Chondrocyte (in vitro differentiated cells): Measurements from ENCODE around the gene LRBA. TPM values are rescaled to one million over a fixed set of nuclear protein-coding genes. Genes with fewer than 3 reads are reported as not detected.

Source experiments
- DNase-seq: peaks from one replicate; pipeline ENCODE4 v3.0.0; 2021; ENCODE audit warnings: mixed read lengths, low spot score
- H3K27ac Mint-ChIP-seq: one replicate; pipeline ENCODE4 v1.8.0; 2021; ENCODE audit warnings: mild to moderate bottlenecking, moderate library complexity, mixed read lengths; ENCODE audit not compliant: unreplicated experiment
- H3K27me3 Mint-ChIP-seq: 2 replicates; pipeline ENCODE4 v1.8.0; 2021; ENCODE audit warnings: low read depth, mixed read lengths
- H3K36me3 Mint-ChIP-seq: 2 replicates; pipeline ENCODE4 v1.8.0; 2021; ENCODE audit warnings: low read depth, mixed read lengths
- H3K4me1 Mint-ChIP-seq: 2 replicates; pipeline ENCODE4 v1.8.0; 2021; ENCODE audit warnings: low read depth, mild to moderate bottlenecking, mixed read lengths
- H3K4me3 Mint-ChIP-seq: one replicate; pipeline ENCODE4 v1.8.0; 2021; ENCODE audit warnings: mild to moderate bottlenecking, moderate library complexity, mixed read lengths; ENCODE audit not compliant: unreplicated experiment
- H3K9me3 Mint-ChIP-seq: 2 replicates; pipeline ENCODE4 v1.8.0; 2021; ENCODE audit warnings: low read depth, mixed read lengths
- total RNA-seq: library from RNA; stranded (reverse); gene quantifications from 3 replicates; pipeline ENCODE4 v1.2.1, GENCODE V29; 2021
- TF ChIP-seq, protein P1 (sequence below): fragments of 200-600 bp; sonication (generic); IDR thresholded peaks from 2 replicates; pipeline ENCODE4 v1.5.0; 2021; ENCODE audit warnings: antibody characterized with exemption, mild to moderate bottlenecking, moderate library complexity

Gene LRBA
- total RNA-seq, 1 donor from 2014 or later, result 19.7 TPM

GRCh38 chr4:150801833-150802232, 213.3 kb downstream of the LRBA start:
- TF ChIP-seq, protein P1, sequence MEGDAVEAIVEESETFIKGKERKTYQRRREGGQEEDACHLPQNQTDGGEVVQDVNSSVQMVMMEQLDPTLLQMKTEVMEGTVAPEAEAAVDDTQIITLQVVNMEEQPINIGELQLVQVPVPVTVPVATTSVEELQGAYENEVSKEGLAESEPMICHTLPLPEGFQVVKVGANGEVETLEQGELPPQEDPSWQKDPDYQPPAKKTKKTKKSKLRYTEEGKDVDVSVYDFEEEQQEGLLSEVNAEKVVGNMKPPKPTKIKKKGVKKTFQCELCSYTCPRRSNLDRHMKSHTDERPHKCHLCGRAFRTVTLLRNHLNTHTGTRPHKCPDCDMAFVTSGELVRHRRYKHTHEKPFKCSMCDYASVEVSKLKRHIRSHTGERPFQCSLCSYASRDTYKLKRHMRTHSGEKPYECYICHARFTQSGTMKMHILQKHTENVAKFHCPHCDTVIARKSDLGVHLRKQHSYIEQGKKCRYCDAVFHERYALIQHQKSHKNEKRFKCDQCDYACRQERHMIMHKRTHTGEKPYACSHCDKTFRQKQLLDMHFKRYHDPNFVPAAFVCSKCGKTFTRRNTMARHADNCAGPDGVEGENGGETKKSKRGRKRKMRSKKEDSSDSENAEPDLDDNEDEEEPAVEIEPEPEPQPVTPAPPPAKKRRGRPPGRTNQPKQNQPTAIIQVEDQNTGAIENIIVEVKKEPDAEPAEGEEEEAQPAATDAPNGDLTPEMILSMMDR, result no peak
- DNase-seq, result no peak
- no peak overlapping the region for H3K27ac Mint-ChIP-seq
- H3K4me3 Mint-ChIP-seq, result no peak overlapping the region
- no peaks in the 10 kb centered on the region for H3K4me1 Mint-ChIP-seq
- H3K36me3 Mint-ChIP-seq, result peaks cover 2% of the 10 kb centered on the region
- H3K9me3 Mint-ChIP-seq, result no peaks in the 10 kb centered on the region
- no peaks in the 10 kb centered on the region for H3K27me3 Mint-ChIP-seq

- Mint-ChIP-seq H3K36me3 (no peaks in the 10 kb centered on the region), H3K27ac (no peak overlapping the region), H3K4me1 (no peaks in the 10 kb centered on the region), H3K4me3 (no peak overlapping the region), H3K27me3 (no peaks in the 10 kb centered on the region), H3K9me3 (no peaks in the 10 kb centered on the region)
- TF ChIP-seq, protein P1, result peak; percentile 51
- no peak for DNase-seq
Observed at GRCh38 chr4:150799207-150799606, 215.9 kb downstream of the LRBA start.

GRCh38 chr4:150794706-150795105, 220.4 kb downstream of the LRBA start:
- Mint-ChIP-seq H3K27ac (no peak overlapping the region), H3K36me3 (no peaks in the 10 kb centered on the region), H3K4me3 (no peak overlapping the region), H3K9me3 (no peaks in the 10 kb centered on the region), H3K27me3 (no peaks in the 10 kb centered on the region), H3K4me1 (peaks cover 8% of the 10 kb centered on the region)
- no peak for DNase-seq
- TF ChIP-seq, protein P1, result no peak

- Mint-ChIP-seq H3K27ac (no peak overlapping the region), H3K9me3 (no peaks in the 10 kb centered on the region), H3K4me1 (peaks cover 8% of the 10 kb centered on the region), H3K27me3 (no peaks in the 10 kb centered on the region), H3K36me3 (peaks cover 3% of the 10 kb centered on the region), H3K4me3 (no peak overlapping the region)
- TF ChIP-seq, protein P1, result no peak
- no peak for DNase-seq
Observed at GRCh38 chr4:150789864-150790263, 225.2 kb downstream of the LRBA start.

GRCh38 chr4:150784939-150785338, 230.1 kb downstream of the LRBA start:
- Mint-ChIP-seq H3K4me1 (peaks cover 20% of the 10 kb centered on the region), H3K4me3 (no peak overlapping the region), H3K36me3 (peaks cover 3% of the 10 kb centered on the region), H3K9me3 (no peaks in the 10 kb centered on the region), H3K27ac (no peak overlapping the region), H3K27me3 (no peaks in the 10 kb centered on the region)
- TF ChIP-seq, protein P1, result no peak
- no peak for DNase-seq
